ENCODE data around the gene HECTD4.

Gene HECTD4

DNA sequence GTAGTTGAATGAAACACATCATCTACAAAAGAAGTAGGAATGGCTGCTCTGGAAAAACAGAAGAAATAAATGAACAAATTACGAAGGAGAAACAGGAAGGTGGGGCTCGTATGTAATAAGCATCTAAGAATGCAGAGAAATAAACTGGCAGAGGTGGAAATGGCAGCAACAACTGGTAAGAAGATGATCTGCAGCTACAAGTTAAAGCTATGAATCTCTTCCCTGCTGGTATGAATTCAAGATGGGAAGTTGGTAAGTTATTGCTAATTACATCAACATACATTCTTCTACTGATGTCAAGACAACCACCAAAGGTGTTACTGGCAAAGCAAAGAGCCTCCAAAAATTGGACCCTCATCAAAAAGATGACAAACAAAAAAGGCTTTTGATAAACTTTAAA lies 59.8 kb downstream of the HECTD4 start:
- peak; percentile 51 for DNase-seq (ENCODE audit: low spot score)

- no peak for DNase-seq (ENCODE audit: low spot score)
Observed at GRCh38 chr12:112321245-112321644, 61.0 kb downstream of the HECTD4 start.

DNA sequence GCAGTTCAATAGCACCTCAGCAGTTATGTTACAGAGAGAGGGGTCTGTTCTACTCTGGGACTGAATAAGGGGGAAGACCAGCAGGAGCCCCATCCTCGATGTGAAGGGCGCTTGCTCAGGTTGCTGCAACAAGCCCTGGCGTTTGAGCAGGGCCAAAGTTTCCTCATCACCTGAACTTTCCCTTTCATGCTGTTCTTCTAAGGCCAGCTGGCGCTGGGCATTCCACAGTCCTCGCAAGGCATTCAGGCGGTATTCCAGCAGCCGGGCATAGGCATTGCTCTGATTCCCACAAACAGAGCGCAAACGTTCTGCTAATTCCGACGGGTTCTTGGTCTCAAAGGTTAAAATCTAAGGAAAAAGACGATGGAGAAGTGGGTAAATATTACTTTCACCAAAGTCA lies 62.8 kb downstream of the HECTD4 start:
- DNase-seq (ENCODE audit: low spot score) = no peak

GRCh38 chr12:112317481-112317880 lies 64.8 kb downstream of the HECTD4 start:
- DNase-seq (ENCODE audit: low spot score) = no peak

- DNase-seq (ENCODE audit: low spot score) = no peak
Observed at GRCh38 chr12:112314981-112315380, 67.2 kb downstream of the HECTD4 start.

DNA sequence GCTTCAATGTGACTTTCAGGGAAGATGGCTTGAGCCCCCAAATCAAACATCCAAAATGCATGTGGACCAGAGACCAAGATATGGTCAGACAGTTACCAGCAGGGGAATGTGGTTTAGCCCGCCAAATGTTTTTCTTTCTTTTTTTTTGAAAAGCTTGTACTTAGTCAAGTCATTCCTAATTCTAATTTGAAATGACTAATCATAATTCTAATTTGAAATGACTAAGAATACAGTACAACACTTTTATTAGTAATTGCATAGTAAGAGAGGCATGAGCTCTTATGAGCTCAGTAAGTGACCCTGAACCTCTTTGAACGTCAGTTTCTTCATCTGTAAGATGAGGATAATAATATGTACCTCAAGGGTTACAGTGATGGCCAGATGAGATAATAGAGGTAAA lies 72.4 kb downstream of the HECTD4 start:
- DNase-seq (ENCODE audit: low spot score) = no peak

- no peak for DNase-seq (ENCODE audit: low spot score)
Observed at GRCh38 chr12:112308652-112309051, 73.6 kb downstream of the HECTD4 start.

DNA sequence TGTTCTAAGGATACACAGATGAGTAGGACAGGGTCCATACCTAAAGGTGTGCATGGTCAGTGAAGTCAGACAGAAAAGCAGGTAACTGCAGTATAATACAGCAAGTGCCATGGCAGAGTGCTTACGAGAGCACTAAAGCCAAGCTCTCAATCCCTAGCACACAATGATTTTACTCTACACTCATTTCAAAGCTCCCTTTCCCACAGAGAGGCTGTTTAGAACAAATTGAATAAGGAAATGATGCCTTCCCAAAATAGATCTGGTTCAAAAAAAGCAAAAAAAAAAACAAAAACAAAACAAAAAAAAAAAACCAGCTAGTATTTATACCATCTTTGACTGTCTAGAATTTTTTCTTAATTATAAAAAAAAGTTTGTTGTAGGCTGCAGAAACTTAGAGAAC lies 74.1 kb downstream of the HECTD4 start:
- no peak for DNase-seq (ENCODE audit: low spot score)

- no peak for DNase-seq (ENCODE audit: low spot score)
Observed at GRCh38 chr12:112307317-112308011, 74.8 kb downstream of the HECTD4 start.

DNA sequence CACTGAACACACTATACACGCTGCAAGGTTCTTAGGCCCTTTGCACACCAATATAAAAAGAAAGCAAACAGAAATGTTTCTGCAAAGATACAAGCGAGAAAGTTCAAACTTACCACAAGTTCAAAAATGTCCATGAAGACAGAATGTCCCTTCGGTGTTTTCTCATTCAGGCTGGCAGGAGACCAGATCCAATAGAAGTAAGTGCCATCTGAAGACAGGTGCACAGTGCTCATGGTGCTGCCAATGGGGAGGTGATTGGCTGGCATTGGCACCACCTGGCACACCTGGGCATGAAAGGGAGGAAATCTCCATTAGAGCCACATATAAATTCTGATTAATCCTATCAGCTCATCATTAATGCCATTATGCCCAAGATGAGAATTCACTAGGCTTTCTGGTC lies 76.3 kb downstream of the HECTD4 start:
- no peak for DNase-seq (ENCODE audit: low spot score)

- DNase-seq (ENCODE audit: low spot score) = no peak
Observed at GRCh38 chr12:112304436-112304835, 77.8 kb downstream of the HECTD4 start.

DNA sequence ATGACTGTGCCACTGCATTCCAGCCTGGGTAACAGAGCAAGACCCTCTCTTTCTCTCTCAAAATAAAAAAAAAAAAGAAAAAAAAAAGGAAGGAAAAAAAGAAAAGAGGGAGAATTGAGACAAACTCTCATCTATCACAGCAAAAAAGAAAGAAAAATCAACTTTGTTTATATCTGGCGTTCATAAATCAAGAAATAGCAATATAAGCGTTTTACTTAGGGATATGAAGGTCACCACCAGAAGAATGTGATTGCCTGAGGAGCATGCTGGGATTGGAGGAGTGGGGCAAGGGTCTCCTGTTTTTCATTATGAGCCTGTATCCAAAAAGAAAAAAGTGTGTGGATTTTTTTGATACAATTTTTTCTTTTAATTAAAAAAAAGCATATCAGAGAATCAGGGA lies 78.4 kb downstream of the HECTD4 start:
- no peak for DNase-seq (ENCODE audit: low spot score)

DNA sequence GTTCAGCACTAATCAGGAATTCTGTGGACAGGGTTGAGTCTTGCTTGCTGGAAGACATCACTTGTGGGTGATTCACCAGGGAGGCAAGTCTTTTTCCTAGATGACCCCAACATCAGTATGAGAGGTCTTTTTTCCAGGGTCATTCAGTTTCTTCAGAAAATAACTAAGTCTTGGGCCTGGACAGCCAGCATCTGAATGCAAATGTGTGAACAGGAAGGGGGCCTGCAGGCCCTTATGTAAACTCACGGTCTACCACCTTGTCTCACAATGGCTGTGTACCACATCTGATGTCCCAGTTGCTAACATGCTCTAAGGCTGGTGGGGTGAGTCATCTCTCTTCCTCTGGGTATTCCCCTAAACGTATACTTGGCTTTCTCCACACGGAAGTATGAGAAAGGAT lies 79.2 kb downstream of the HECTD4 start:
- DNase-seq (ENCODE audit: low spot score) = peak; percentile 58

- DNase-seq (ENCODE audit: low spot score) = no peak
Observed at GRCh38 chr12:112299704-112300103, 82.5 kb downstream of the HECTD4 start.

GRCh38 chr12:112297188-112297587 lies 85.0 kb downstream of the HECTD4 start:
- DNase-seq (ENCODE audit: low spot score) = no peak

GRCh38 chr12:112296183-112296582 lies 86.0 kb downstream of the HECTD4 start:
- no peak for DNase-seq (ENCODE audit: low spot score)

- DNase-seq (ENCODE audit: low spot score) = peak; percentile 75
Observed at GRCh38 chr12:112294793-112295192, 87.4 kb downstream of the HECTD4 start.

DNA sequence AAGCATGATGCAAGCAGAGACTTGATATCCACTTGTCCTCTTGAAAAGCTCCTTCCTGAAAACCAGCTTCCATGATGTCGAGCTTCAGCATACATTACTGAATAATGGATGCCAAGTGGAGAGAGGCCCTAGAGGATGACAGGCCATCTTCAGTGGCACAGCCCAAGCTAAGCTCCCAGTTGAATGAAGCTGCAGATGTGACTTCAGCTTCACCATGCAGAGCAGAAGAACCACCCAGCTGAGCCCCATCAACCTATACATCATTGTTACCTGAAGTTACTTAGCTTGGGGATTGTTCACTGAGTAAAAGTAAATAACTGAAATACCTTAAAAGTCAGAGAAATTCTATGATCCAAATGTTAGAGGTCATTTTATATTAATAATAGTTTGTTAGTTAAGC lies 93.6 kb downstream of the HECTD4 start:
- no peak for DNase-seq (ENCODE audit: low spot score)

DNA sequence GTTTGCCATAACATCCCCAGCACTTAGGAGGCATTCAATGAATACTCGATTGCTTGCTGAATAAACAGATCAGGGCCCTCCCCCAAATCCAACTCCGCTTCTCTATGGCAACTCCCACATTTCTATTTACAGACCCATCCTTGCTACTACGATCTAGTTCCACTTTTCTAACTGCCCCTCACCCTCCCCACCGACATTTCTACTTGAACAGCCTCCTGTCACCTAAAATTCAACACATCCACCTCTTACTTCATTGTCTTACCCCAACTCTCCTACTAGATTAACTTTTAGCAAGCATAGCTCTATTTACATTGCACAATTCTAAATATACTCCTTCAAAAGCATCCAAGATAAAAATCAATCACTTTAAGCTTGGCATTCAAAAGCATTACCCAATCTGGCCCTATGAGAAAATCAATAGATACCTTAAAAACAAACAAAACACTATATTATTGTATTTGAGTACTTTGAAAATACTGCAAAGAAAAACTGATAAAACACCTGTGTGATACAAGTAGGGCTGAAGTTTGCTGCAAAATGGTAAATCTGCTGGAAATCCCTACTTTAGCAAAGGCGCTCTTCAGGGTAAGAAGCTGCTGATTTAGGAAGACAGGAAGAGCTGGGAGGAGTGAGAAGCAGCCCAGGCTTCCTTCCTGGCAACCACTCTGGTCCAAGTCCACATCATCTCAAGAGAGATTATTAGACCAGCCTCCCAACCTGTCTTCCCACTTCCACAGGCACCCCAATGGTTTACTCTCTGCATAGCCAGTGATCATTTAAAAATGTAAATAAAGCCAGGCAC lies 96.4 kb downstream of the HECTD4 start:
- no peak for DNase-seq (ENCODE audit: low spot score)

DNA sequence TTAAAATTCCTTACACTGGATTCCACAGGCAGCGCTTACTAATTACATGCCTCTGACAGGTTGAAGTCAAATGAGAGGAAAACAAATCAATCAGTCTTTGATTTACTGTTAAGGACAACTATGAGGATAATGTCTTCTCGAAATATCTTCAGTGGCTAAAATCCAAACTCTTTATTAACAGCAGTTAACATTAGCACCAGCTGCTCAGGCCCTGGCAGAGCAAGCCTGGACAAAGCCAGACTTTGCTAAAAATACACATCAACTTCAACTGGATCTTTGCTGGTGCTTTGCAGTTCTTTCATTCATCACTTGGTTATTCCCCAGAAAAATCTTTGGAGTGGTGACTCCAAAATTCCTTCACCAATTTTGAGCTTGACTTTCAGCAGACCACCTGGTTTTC lies 98.7 kb downstream of the HECTD4 start:
- DNase-seq (ENCODE audit: low spot score) = no peak

DNA sequence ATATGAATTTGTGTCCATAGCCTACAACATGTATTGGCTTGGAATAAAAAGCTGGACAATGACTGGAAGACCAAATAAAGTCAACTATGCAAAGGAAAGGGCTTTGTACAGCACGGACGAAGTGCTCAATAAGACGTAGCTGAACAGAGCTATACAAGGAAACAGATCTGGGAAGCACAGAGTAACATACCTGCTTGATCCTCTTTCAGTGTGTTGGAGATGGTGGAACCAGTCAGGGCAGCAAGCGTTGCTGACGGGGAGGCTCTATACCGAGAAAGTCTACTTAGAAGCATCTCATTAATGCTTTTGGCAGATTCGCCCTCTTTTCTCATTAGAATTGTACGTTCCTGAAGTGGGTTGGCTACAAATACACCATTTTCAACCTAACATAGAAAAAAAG lies 99.3 kb downstream of the HECTD4 start:
- no peak for DNase-seq (ENCODE audit: low spot score)

DNA sequence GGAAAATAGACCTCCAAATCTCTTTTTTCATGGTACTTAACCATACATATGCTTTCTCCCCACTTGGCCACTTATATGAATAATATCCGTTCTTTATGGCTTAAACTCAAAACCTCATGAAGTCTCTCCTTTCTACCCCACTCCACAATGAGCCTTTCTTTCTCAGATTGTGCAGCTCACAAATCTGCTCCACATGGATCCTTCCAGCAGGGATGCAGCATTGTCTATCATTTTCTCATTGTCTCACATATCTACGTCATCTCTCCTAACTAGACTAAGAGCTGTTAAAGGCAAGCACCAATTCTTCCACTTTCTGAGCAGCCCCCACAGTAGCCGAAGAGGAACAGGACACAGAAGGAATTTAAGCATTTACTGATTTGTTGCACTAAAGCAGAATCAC lies 106.4 kb downstream of the HECTD4 start:
- DNase-seq (ENCODE audit: low spot score) = no peak

- no peak for DNase-seq (ENCODE audit: low spot score)
Observed at GRCh38 chr12:112275207-112275606, 107.0 kb downstream of the HECTD4 start.

- DNase-seq (ENCODE audit: low spot score) = no peak
Observed at GRCh38 chr12:112270673-112271072, 111.6 kb downstream of the HECTD4 start.

All from hematopoietic multipotent progenitor cell treated with erythropoietin and hydrocortisone succinate and interleukin-3 and kit ligand, for 17 days (in vitro differentiated cells).